ENCODE results near the gene JAM3. TPM values are rescaled to one million over a fixed set of nuclear protein-coding genes. Genes with fewer than 3 reads are reported as not detected.

JAM3 gene
- total RNA-seq, 1 experiment from 2014 or later: 36.5 TPM

GRCh38 chr11:134120143-134120850, 51.4 kb downstream of the JAM3 start:
- Histone ChIP-seq H3K9ac (ENCODE audit: extremely low read depth, insufficient read length, low read length) (no peak overlapping the region), H4K5ac (ENCODE audit: insufficient read length, low read depth, low read length) (no peak overlapping the region), H3K18ac (ENCODE audit: insufficient read length, low read depth, low read length) (no peak overlapping the region), H2BK20ac (ENCODE audit: low read depth, low read length, poor library complexity, severe bottlenecking) (no peak overlapping the region), H3K79me1 (ENCODE audit: insufficient read depth, low read depth, low read length, poor library complexity, severe bottlenecking) (peaks cover 3% of the 10 kb centered on the region), H3K9me3 (ENCODE audit: control insufficient read depth, low read depth, low read length) (no peaks in the 10 kb centered on the region), H2AFZ (ENCODE audit: low read length) (no peak overlapping the region), H3K23me2 (ENCODE audit: insufficient read length, low read depth, low read length, poor library complexity, severe bottlenecking) (peaks cover 3% of the 10 kb centered on the region), H4K20me1 (ENCODE audit: control insufficient read depth, insufficient read depth, insufficient read length) (no peaks in the 10 kb centered on the region), H3K14ac (ENCODE audit: insufficient read depth, low read length) (no peak overlapping the region), H2AK5ac (ENCODE audit: insufficient read length, low read length) (no peak overlapping the region), H3K27me3 (ENCODE audit: insufficient read depth, low read length) (peaks cover 4% of the 10 kb centered on the region; the same call in 1 of the 2 replicates), H3K4me2 (ENCODE audit: insufficient read depth, insufficient read length, low read length) (no peak overlapping the region), H4K8ac (replicated peaks; ENCODE audit: insufficient read length, low read depth, low read length) (no peak overlapping the region), H3K4me1 (ENCODE audit: insufficient read depth, low read length) (peaks cover 3% of the 10 kb centered on the region; the same call in 1 of the 2 replicates), H2BK120ac (ENCODE audit: low read depth, low read length, poor library complexity, severe bottlenecking) (no peak overlapping the region), H2BK15ac (ENCODE audit: low read depth, low read length) (no peak overlapping the region), H3K79me2 (ENCODE audit: insufficient read depth, low read length) (no peaks in the 10 kb centered on the region), H3K23ac (ENCODE audit: insufficient read length, low read depth, low read length) (no peak overlapping the region), H2BK12ac (ENCODE audit: insufficient read length, low read depth, low read length) (no peak overlapping the region), H2BK5ac (ENCODE audit: insufficient read length, low read length) (no peak overlapping the region), H3T11ph (ENCODE audit: low read length) (no peak overlapping the region), H3K27ac (ENCODE audit: insufficient read length, low read depth, low read length) (no peak overlapping the region), H3K4ac (ENCODE audit: low read depth, low read length) (no peak overlapping the region), H3K56ac (ENCODE audit: insufficient read length, low read depth, low read length) (no peak overlapping the region), H4K91ac (ENCODE audit: insufficient read length, low read depth, low read length) (no peak overlapping the region)
- no peak for TF ChIP-seq CTCF (conservative IDR thresholded peaks at IDR 0.05)
- no peak overlapping the region for H3K4me3 Mint-ChIP-seq
- no peak for DNase-seq
- no peaks in the 10 kb centered on the region for H3K9me3 Mint-ChIP-seq
- no peak overlapping the region for H3K27ac Mint-ChIP-seq
- H3K4me1 Mint-ChIP-seq: peaks cover 29 to 46% of the 10 kb centered on the region in 2 experiments
- H3K27me3 Mint-ChIP-seq (ENCODE audit: low read depth): peaks cover 22% of the 10 kb centered on the region
- no peaks in the 10 kb centered on the region for H3K36me3 Mint-ChIP-seq (ENCODE audit: insufficient read depth in 1 of 3, low read depth in 3 of 3)
- WGBS (ENCODE audit: extremely low coverage, insufficient read length, low lambda C conversion rate): no CpG with 5 or more reads among the region's 13 CpGs

All from H9 (cell line).